ENCODE measurements around the gene SEMA5B.

Gene SEMA5B

GRCh38 chr3:122913539-122914100 is 113.9 kb downstream of the SEMA5B start:
- TF ChIP-seq CTCF (IDR thresholded peaks at IDR 0.05; ENCODE audit: low read length): no peak
- no peak for TF ChIP-seq EZH2 (IDR thresholded peaks at IDR 0.05; ENCODE audit: borderline replicate concordance, low read length)
- Histone ChIP-seq H3K27ac (ENCODE audit: low read depth, low read length, poor library complexity, severe bottlenecking) (no peak overlapping the region), H3K36me3 (ENCODE audit: insufficient read depth, low read length) (no peaks in the 10 kb centered on the region), H3K27me3 (ENCODE audit: insufficient read depth, low read length) (0 out of 2 replicates have a peak, but pooled peaks cover 4% of the 10 kb centered on the region), H4K20me1 (ENCODE audit: insufficient read depth, low read length) (no peaks in the 10 kb centered on the region), H2AFZ (ENCODE audit: low read length) (no peak overlapping the region), H3K4me2 (ENCODE audit: low read length) (no peak overlapping the region), H3K79me2 (ENCODE audit: insufficient read depth, low read length) (no peaks in the 10 kb centered on the region), H3K9me2 (ENCODE audit: low read depth, low read length) (no peaks in the 10 kb centered on the region), H3K4me3 (ENCODE audit: low read depth, low read length, poor library complexity, severe bottlenecking) (no peak overlapping the region), H3K9ac (ENCODE audit: low read length) (no peak overlapping the region), H3F3A (ENCODE audit: insufficient read depth, low read length) (no peaks in the 10 kb centered on the region), H3K9me3 (ENCODE audit: low read length) (no peaks in the 10 kb centered on the region), H3K4me1 (ENCODE audit: insufficient read depth, low read length, severe bottlenecking) (no peaks in the 10 kb centered on the region)

GRCh38 chr3:122912772-122913538 is 114.6 kb downstream of the SEMA5B start:
- Histone ChIP-seq H2AFZ (ENCODE audit: low read length) (no peak overlapping the region), H3K9ac (ENCODE audit: low read length) (no peak overlapping the region), H4K20me1 (ENCODE audit: insufficient read depth, low read length) (no peaks in the 10 kb centered on the region), H3K4me3 (ENCODE audit: low read depth, low read length, poor library complexity, severe bottlenecking) (no peak overlapping the region), H3K4me2 (ENCODE audit: low read length) (no peak overlapping the region), H3F3A (ENCODE audit: insufficient read depth, low read length) (no peaks in the 10 kb centered on the region), H3K27me3 (ENCODE audit: insufficient read depth, low read length) (0 out of 2 replicates have a peak, but pooled peaks cover 4% of the 10 kb centered on the region), H3K27ac (ENCODE audit: low read depth, low read length, poor library complexity, severe bottlenecking) (no peak overlapping the region), H3K79me2 (ENCODE audit: insufficient read depth, low read length) (no peaks in the 10 kb centered on the region), H3K36me3 (ENCODE audit: insufficient read depth, low read length) (no peaks in the 10 kb centered on the region), H3K4me1 (ENCODE audit: insufficient read depth, low read length, severe bottlenecking) (no peaks in the 10 kb centered on the region), H3K9me3 (ENCODE audit: low read length) (no peaks in the 10 kb centered on the region), H3K9me2 (ENCODE audit: low read depth, low read length) (no peaks in the 10 kb centered on the region)
- TF ChIP-seq CTCF (IDR thresholded peaks at IDR 0.05; ENCODE audit: low read length): no peak
- TF ChIP-seq EZH2 (IDR thresholded peaks at IDR 0.05; ENCODE audit: borderline replicate concordance, low read length): no peak

GRCh38 chr3:122911901-122912300 is 115.7 kb downstream of the SEMA5B start:
- Histone ChIP-seq H3F3A (ENCODE audit: insufficient read depth, low read length) (no peaks in the 10 kb centered on the region), H2AFZ (ENCODE audit: low read length) (no peak overlapping the region), H3K4me1 (ENCODE audit: insufficient read depth, low read length, severe bottlenecking) (no peaks in the 10 kb centered on the region), H3K79me2 (ENCODE audit: insufficient read depth, low read length) (no peaks in the 10 kb centered on the region), H3K4me3 (ENCODE audit: low read depth, low read length, poor library complexity, severe bottlenecking) (no peak overlapping the region), H3K36me3 (ENCODE audit: insufficient read depth, low read length) (no peaks in the 10 kb centered on the region), H3K27me3 (ENCODE audit: insufficient read depth, low read length) (0 out of 2 replicates have a peak, but pooled peaks cover under 1% of the 10 kb centered on the region), H3K9ac (ENCODE audit: low read length) (no peak overlapping the region), H3K4me2 (ENCODE audit: low read length) (no peak overlapping the region), H4K20me1 (ENCODE audit: insufficient read depth, low read length) (no peaks in the 10 kb centered on the region), H3K27ac (ENCODE audit: low read depth, low read length, poor library complexity, severe bottlenecking) (no peak overlapping the region), H3K9me2 (ENCODE audit: low read depth, low read length) (no peaks in the 10 kb centered on the region), H3K9me3 (ENCODE audit: low read length) (no peaks in the 10 kb centered on the region)
- no peak for TF ChIP-seq CTCF (IDR thresholded peaks at IDR 0.05; ENCODE audit: low read length)
- no peak for TF ChIP-seq EZH2 (IDR thresholded peaks at IDR 0.05; ENCODE audit: borderline replicate concordance, low read length)
